IPS DF 19.7 (cell line): Measurements from ENCODE around the gene FOXP1.

ENCODE experiments used
- DNase-seq: peaks from one replicate; pipeline ENCODE4 v3.0.0-alpha.2; 2013; ENCODE audit warnings: low read depth, low spot score

Gene FOXP1

GRCh38 chr3:71564361-71564760 is 19.2 kb downstream of the FOXP1 start:
- no peak for DNase-seq

- DNase-seq = no peak
Observed at GRCh38 chr3:71563827-71564226, 19.7 kb downstream of the FOXP1 start.

GRCh38 chr3:71562938-71563337 is 20.6 kb downstream of the FOXP1 start:
- DNase-seq = no peak

- no peak for DNase-seq
Observed at GRCh38 chr3:71560665-71561064, 22.9 kb downstream of the FOXP1 start.

GRCh38 chr3:71559578-71560162 is 23.9 kb downstream of the FOXP1 start:
- no peak for DNase-seq

GRCh38 chr3:71559021-71559420 is 24.5 kb downstream of the FOXP1 start:
- DNase-seq = no peak

GRCh38 chr3:71554649-71555048 is 28.9 kb downstream of the FOXP1 start:
- no peak for DNase-seq

- DNase-seq = no peak
Observed at GRCh38 chr3:71551311-71551919, 32.1 kb downstream of the FOXP1 start.

- DNase-seq = no peak
Observed at GRCh38 chr3:71549951-71550350, 33.6 kb downstream of the FOXP1 start.

- DNase-seq = no peak
Observed at GRCh38 chr3:71548705-71549384, 34.7 kb downstream of the FOXP1 start.

GRCh38 chr3:71547249-71548198 is 36.0 kb downstream of the FOXP1 start:
- no peak for DNase-seq

- no peak for DNase-seq
Observed at GRCh38 chr3:71546821-71547220, 36.7 kb downstream of the FOXP1 start.

- no peak for DNase-seq
Observed at GRCh38 chr3:71545330-71545729, 38.2 kb downstream of the FOXP1 start.

- DNase-seq = no peak
Observed at GRCh38 chr3:71543371-71544016, 40.0 kb downstream of the FOXP1 start.

GRCh38 chr3:71542521-71543370 is 40.8 kb downstream of the FOXP1 start:
- no peak for DNase-seq

- DNase-seq = no peak
Observed at GRCh38 chr3:71541313-71541712, 42.2 kb downstream of the FOXP1 start.

GRCh38 chr3:71537211-71537611 is 46.3 kb downstream of the FOXP1 start:
- no peak for DNase-seq

GRCh38 chr3:71536376-71536965 is 47.1 kb downstream of the FOXP1 start:
- DNase-seq = no peak

GRCh38 chr3:71533588-71533987 is 49.9 kb downstream of the FOXP1 start:
- DNase-seq = no peak
